Mesothelial cell of epicardium (in vitro differentiated cells): Measurements from ENCODE around the gene ARMH1. TPM values are rescaled to one million over a fixed set of nuclear protein-coding genes. Genes with fewer than 3 reads are reported as not detected.

Experiments used
- DNase-seq, 2 experiments: peaks; one replicate each; pipeline ENCODE4 v3.0.0; 2021; ENCODE audit warnings: low spot score in 2 of 2; ENCODE audit not compliant: unreplicated experiment in 2 of 2
- H3K27ac Mint-ChIP-seq: 2 replicates; pipeline ENCODE4 v1.8.0; 2021; ENCODE audit warnings: mixed read lengths
- H3K27me3 Mint-ChIP-seq: 2 replicates; pipeline ENCODE4 v1.8.0; 2021; ENCODE audit warnings: low read depth, mixed read lengths
- H3K36me3 Mint-ChIP-seq: 2 replicates; pipeline ENCODE4 v1.8.0; 2021; ENCODE audit warnings: mixed read lengths
- H3K4me1 Mint-ChIP-seq: 2 replicates; pipeline ENCODE4 v1.8.0; 2021; ENCODE audit warnings: mixed read lengths
- H3K4me3 Mint-ChIP-seq: 2 replicates; pipeline ENCODE4 v1.8.0; 2021; ENCODE audit warnings: mild to moderate bottlenecking, moderate library complexity, mixed read lengths
- H3K9me3 Mint-ChIP-seq: 2 replicates; pipeline ENCODE4 v1.8.0; 2021; ENCODE audit warnings: mixed read lengths
- total RNA-seq: library from RNA; stranded (reverse); gene quantifications from 3 replicates; pipeline ENCODE4 v1.2.1, GENCODE V29; 2021
- TF ChIP-seq, protein P1 (sequence below): fragments of 200-600 bp; sonication (generic); IDR thresholded peaks from one replicate; pipeline ENCODE4 v1.5.0; 2021; ENCODE audit warnings: antibody characterized with exemption; ENCODE audit not compliant: unreplicated experiment

Gene ARMH1
- total RNA-seq, 1 donor from 2014 or later = 19.1 TPM

DNA sequence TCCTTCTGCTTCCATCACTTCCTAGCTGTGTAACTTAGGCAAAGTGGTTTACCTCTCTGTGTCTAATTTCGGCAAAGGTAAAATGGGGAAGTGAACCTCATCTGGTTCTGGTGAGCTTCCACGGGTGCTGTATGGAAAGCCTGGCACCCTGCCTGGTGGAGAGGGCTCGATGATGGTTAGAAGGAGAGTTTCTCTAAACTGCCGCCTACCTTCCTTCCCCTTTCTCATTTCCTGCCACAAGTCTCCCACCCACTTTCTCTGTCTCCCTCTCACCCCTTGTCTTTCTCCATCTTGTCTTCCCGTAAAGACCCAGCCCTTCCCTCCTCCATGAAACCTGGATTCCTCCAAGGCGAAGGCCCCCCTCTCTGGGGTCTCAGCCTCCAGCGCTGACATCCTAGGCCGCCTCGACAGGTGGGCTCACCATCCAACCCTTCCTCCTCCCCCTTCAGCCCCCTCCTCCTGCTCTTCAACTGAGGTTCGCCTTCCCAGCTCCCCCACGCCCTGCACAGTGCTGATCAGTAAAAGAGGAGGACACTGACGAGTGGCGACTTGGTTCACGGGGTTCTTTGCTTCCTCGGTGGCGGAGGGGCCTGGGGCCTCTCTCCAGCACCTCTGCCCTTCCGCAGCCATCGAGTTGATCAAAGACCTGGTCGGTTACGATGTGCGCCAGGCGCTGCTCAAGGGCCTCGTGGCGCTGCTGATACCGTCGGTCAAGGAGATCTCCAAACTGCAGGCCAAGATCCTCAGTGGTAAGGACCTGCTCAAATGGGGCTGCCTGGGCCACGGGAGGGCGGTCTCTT, 49.2 kb downstream of the ARMH1 start:
- Mint-ChIP-seq H3K36me3 (no peaks in the 10 kb centered on the region), H3K9me3 (no peaks in the 10 kb centered on the region), H3K4me3 (no peak overlapping the region), H3K27me3 (no peaks in the 10 kb centered on the region), H3K27ac (no peak overlapping the region), H3K4me1 (peaks cover 4% of the 10 kb centered on the region)
- DNase-seq = no peak
- TF ChIP-seq, protein P1, sequence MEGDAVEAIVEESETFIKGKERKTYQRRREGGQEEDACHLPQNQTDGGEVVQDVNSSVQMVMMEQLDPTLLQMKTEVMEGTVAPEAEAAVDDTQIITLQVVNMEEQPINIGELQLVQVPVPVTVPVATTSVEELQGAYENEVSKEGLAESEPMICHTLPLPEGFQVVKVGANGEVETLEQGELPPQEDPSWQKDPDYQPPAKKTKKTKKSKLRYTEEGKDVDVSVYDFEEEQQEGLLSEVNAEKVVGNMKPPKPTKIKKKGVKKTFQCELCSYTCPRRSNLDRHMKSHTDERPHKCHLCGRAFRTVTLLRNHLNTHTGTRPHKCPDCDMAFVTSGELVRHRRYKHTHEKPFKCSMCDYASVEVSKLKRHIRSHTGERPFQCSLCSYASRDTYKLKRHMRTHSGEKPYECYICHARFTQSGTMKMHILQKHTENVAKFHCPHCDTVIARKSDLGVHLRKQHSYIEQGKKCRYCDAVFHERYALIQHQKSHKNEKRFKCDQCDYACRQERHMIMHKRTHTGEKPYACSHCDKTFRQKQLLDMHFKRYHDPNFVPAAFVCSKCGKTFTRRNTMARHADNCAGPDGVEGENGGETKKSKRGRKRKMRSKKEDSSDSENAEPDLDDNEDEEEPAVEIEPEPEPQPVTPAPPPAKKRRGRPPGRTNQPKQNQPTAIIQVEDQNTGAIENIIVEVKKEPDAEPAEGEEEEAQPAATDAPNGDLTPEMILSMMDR = no peak

DNA sequence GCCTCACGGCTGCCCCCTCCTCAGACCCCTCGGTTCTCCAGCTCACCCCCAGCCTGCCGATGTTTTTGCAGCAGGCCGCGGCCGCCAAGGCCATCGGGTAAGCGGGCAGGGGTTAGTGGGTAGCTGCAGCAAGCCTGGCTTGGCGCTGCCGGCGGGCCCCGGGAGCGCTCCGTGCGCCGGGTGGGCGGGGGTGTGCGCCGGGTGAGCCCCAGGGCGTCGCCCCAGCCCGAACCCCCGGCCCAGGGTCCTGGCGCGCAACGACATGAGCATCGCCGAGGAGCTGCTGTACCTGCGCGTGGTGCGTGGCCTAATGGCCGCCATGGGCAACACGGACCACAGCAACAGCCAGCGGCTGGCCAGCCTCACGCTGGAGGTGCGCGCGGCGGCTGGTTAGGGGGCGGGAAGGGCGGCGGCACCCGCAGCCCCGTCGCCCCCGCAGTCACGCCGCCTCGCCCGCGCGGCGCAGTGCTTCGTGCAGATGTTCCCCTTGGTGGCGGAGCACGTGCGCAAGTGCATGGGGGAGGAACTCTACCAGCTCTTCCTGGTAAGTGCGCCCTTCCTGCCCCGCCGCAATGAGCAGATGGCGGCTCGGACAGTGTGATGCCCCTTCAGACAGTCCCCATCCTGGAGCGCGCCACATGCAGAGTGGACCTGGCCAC, 49.9 kb downstream of the ARMH1 start:
- TF ChIP-seq, protein P1 = no peak
- Mint-ChIP-seq H3K4me3 (no peak overlapping the region), H3K9me3 (no peaks in the 10 kb centered on the region), H3K27me3 (no peaks in the 10 kb centered on the region), H3K4me1 (peaks cover 4% of the 10 kb centered on the region), H3K27ac (no peak overlapping the region), H3K36me3 (no peaks in the 10 kb centered on the region)
- DNase-seq = no peak

DNA sequence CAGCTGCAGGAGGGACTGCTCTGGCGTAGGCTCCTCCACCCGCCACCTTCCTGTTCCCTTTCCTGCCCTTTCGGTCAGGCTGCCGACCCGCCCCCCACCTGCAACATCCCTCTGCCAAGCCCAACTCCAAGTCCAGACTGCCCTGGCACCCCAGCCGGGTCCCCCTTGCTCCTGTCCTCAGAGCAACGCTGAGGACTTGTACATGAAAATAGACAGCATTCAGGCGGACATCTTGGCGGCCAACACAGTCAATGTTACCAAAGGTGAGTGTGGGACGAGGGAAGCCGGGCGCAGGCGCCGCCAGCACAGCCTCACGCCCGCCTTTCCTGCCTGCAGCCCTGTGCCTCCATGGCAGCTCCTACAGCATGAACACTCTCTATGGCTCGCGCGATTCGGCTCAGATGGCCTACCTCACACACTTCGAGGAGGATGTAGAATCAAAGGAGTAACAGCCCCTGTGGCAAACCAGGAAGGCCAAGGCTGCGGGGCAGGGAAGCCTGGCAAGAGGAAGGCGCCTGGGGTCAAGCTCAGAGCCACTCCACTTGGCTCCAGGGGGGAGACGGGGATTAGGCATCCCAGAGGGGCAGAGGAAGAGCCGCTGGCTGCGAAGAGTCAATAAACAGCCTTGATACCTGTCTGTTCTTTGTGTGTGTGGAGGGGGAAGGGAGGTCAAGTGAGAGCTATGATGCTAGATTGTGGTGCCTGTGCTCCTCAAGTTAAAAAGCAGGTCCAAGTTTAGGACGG, 50.6 kb downstream of the ARMH1 start:
- no peak overlapping the region for H3K4me3 Mint-ChIP-seq

DNA sequence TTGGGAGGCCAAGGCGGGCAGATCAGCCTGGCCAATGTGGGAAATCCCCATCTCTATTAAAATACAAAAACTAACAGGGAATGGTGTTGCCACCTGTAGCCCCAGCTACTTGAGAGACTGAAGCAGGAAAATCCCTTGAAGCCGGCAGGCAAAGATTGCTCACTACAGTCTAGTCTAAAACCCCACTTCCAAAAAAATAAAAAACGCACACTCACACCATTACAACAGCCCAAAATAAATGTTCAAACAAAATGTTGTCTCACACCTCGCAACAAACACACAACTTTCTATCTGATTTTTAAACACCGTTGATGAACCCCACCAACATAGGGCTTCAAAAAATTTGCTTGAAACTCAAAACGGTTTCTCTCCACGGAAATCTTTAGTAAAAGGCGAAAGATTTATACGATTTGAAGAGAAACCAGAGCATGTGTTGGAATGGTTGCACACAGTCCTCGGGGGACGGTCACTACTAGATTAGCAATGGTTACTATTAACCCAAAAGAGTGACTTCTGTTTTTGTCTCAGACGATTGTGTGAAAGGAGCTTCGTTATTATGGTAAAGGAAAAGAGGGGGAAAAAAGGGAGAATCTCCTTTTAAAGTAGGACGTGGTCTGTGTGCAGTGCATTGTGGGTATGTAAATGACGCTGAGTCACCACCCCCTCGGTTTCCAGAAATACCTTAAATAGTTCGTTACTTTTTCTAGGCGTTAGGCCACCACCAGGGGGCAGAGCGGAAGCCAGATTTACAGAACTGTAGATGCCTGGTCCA, 56.4 kb downstream of the ARMH1 start, which contains the start of gene RNU5D-1:
Gene RNU5D-1 (minus strand): TSS at position 430 of the 772 bp plus-strand sequence.
- no peaks in the 10 kb centered on the region for H3K9me3 Mint-ChIP-seq
- no peaks in the 10 kb centered on the region for H3K36me3 Mint-ChIP-seq
- H3K27me3 Mint-ChIP-seq = no peaks in the 10 kb centered on the region
- DNase-seq = peak; percentile 83 to 91
- peaks cover 10% of the 10 kb centered on the region for H3K4me1 Mint-ChIP-seq
- TF ChIP-seq, protein P1 = peak; percentile 96
- peak within 1 kb of the TSS; percentile 100 for H3K27ac Mint-ChIP-seq
- peak within 1 kb of the TSS; percentile 56 for H3K4me3 Mint-ChIP-seq

More for the DNA sequence above, 50.6 kb downstream of the ARMH1 start:
- Mint-ChIP-seq H3K9me3 (no peaks in the 10 kb centered on the region), H3K36me3 (no peaks in the 10 kb centered on the region), H3K27me3 (no peaks in the 10 kb centered on the region), H3K27ac (no peak overlapping the region), H3K4me1 (peaks cover 4% of the 10 kb centered on the region)
- TF ChIP-seq, protein P1 = no peak
- DNase-seq = no peak

DNA sequence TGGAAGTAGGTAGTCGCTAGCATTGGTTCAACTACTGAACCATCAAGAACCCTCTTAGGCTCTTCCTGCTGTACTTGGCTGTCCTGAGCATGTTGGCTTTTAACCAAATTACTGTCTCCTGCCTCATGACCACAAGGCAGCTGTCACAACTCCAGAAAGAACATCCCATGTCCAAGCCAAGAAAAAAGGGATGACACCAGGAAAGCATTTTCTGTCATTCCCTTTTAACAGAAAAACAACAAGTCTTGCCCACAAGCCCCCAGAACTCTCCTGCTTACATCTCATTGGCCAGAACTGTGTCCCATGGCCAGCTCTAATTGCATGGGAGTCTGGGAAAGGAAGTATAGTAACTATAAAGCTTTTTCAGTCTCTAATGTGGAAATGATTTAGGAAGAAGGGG, 58.9 kb downstream of the ARMH1 start:
- no peak for DNase-seq
- H3K4me1 Mint-ChIP-seq = peaks cover 10% of the 10 kb centered on the region
- TF ChIP-seq, protein P1 = no peak

More for the DNA sequence above, 58.9 kb downstream of the ARMH1 start:
- Mint-ChIP-seq H3K36me3 (no peaks in the 10 kb centered on the region), H3K9me3 (peaks cover 5% of the 10 kb centered on the region), H3K27ac (no peak overlapping the region), H3K27me3 (no peaks in the 10 kb centered on the region), H3K4me3 (no peak overlapping the region)
